B cell (primary cell): ENCODE results near the gene RIC3. TPM values are rescaled to one million over a fixed set of nuclear protein-coding genes. Genes with fewer than 3 reads are reported as not detected.

Source experiments
- ATAC-seq: fragments of 200-7000 bp; cut with Tn5 transposase; one replicate; pipeline ENCODE4 v1.10.0; 2021; ENCODE audit warnings: low read depth, mild to moderate bottlenecking, moderate number of reproducible peaks, moderate library complexity
- CTCF ChIA-PET: fragments of 350-600 bp; sonication (Branson Sonifier 250); formaldehyde crosslinking; loops from one replicate; lab custom pipeline; 2021; ENCODE audit warnings: antibody characterized with exemption, inconsistent platforms; lab: Charles Lee
- POLR2A ChIA-PET: fragments of 350-600 bp; sonication (Branson Sonifier 250); formaldehyde crosslinking; loops from one replicate; lab custom pipeline; 2021; ENCODE audit warnings: antibody characterized with exemption; lab: Charles Lee
- DNase-seq: peaks from one replicate; pipeline ENCODE4 v3.0.0; 2013
- H2AFZ ChIP-seq: 2 replicates; pipeline ENCODE4 v1.6.1; 2012; ENCODE audit warnings: mild to moderate bottlenecking, low read depth, low read length; ENCODE audit not compliant: insufficient read depth, poor library complexity, severe bottlenecking
- H3K27ac ChIP-seq, 2 donors: 1 replicate in 1 of 2; 2 replicates in 1 of 2; pipeline ENCODE4 v1.5.1; 2012 to 2013; ENCODE audit warnings: low read length in 2 of 2, mild to moderate bottlenecking in 2 of 2, moderate library complexity in 1 of 2
- H3K27me3 ChIP-seq, 4 experiments: fragments of 200-600 bp in 1 of 4; sonication (generic) in 1 of 4; replicated peaks in 1 of 4; 1 replicate in 2 of 4; 2 replicates in 2 of 4; pipeline versions ENCODE4 v1.6.1 to v1.7.0; 2013 to 2016; ENCODE audit warnings: low read length in 3 of 4, mild to moderate bottlenecking in 2 of 4, mixed read lengths in 1 of 4, moderate library complexity in 1 of 4; ENCODE audit not compliant: insufficient read depth in 4 of 4, control insufficient read depth in 3 of 4; ENCODE audit errors: control extremely low read depth in 1 of 4
- H3K36me3 ChIP-seq, 2 experiments: replicated peaks in 1 of 2; 1 replicate in 1 of 2; 2 replicates in 1 of 2; pipeline versions ENCODE4 v1.6.1 to v1.7.1; 2013; ENCODE audit warnings: low read length in 1 of 2; ENCODE audit not compliant: insufficient read depth in 2 of 2, control insufficient read depth in 1 of 2; ENCODE audit errors: control extremely low read depth in 1 of 2, extremely low read depth in 1 of 2
- H3K4me1 ChIP-seq, 2 donors: fragments of 200-600 bp in 1 of 2; sonication (generic) in 1 of 2; 1 replicate in 1 of 2; 2 replicates in 1 of 2; pipeline versions ENCODE4 v1.5.1 to v1.6.1; 2013 to 2017; ENCODE audit warnings: low read length in 2 of 2; ENCODE audit not compliant: control insufficient read depth in 2 of 2, insufficient read depth in 2 of 2
- H3K4me2 ChIP-seq: replicated peaks from 2 replicates; pipeline ENCODE3; 2012; ENCODE audit warnings: mild to moderate bottlenecking, low read depth, low read length; ENCODE audit not compliant: poor library complexity, severe bottlenecking
- H3K4me3 ChIP-seq, 5 experiments: fragments of 200-600 bp in 1 of 5; sonication (generic) in 1 of 5; 1 replicate in 3 of 5; 2 replicates in 2 of 5; pipeline versions ENCODE4 v1.5.1 to v1.7.0; 2011 to 2016; ENCODE audit warnings: low read length in 4 of 5, mild to moderate bottlenecking in 4 of 5, low read depth in 2 of 5, control low read depth in 1 of 5, moderate library complexity in 1 of 5; ENCODE audit not compliant: insufficient read depth in 1 of 5; ENCODE audit errors: control extremely low read depth in 1 of 5, extremely low read depth in 1 of 5
- H3K79me2 ChIP-seq: fragments of 200-600 bp; sonication (generic); one replicate; pipeline ENCODE4 v1.6.0; 2016; ENCODE audit warnings: low read length; ENCODE audit not compliant: control insufficient read depth, insufficient read depth
- H3K9ac ChIP-seq: fragments of 200-600 bp; sonication (generic); 2 replicates; pipeline ENCODE4 v1.6.1; 2017; ENCODE audit warnings: mild to moderate bottlenecking, low read length, moderate library complexity
- H3K9me3 ChIP-seq, 3 donors: one replicate each; pipeline versions ENCODE4 v1.6.1 to v1.7.1; 2013; ENCODE audit warnings: low read length in 2 of 3; ENCODE audit not compliant: control insufficient read depth in 2 of 3, insufficient read depth in 1 of 3; ENCODE audit errors: control extremely low read depth in 1 of 3
- H4K20me1 ChIP-seq: 2 replicates; pipeline ENCODE4 v1.6.0; 2012; ENCODE audit warnings: mild to moderate bottlenecking, low read length; ENCODE audit not compliant: insufficient read depth, control insufficient read depth, poor library complexity, severe bottlenecking
- H3K27ac Mint-ChIP-seq: one replicate; pipeline ENCODE4 v1.8.0; 2021; ENCODE audit warnings: mixed read lengths
- H3K27me3 Mint-ChIP-seq: one replicate; pipeline ENCODE4 v1.8.0; 2021; ENCODE audit warnings: mixed read lengths
- H3K4me1 Mint-ChIP-seq: one replicate; pipeline ENCODE4 v1.8.0; 2021; ENCODE audit warnings: mixed read lengths
- H3K4me3 Mint-ChIP-seq: one replicate; pipeline ENCODE4 v1.8.0; 2021; ENCODE audit warnings: mixed read lengths
- H3K9me3 Mint-ChIP-seq: one replicate; pipeline ENCODE4 v1.8.0; 2022; ENCODE audit warnings: mixed read lengths; ENCODE audit not compliant: insufficient read depth
- CTCF ChIP-seq: fragments of 200-600 bp; IDR thresholded peaks from one replicate; pipeline ENCODE4 v1.8.0; 2022; ENCODE audit warnings: antibody characterized with exemption, mild to moderate bottlenecking
- EZH2 ChIP-seq: IDR thresholded peaks from 2 replicates; pipeline ENCODE4 v1.6.1; 2012; ENCODE audit warnings: borderline replicate concordance, low read depth, mild to moderate bottlenecking, moderate library complexity, low read length; ENCODE audit not compliant: insufficient read depth, poor library complexity, severe bottlenecking
- WGBS: methylation state at CpG from one replicate; pipeline ENCODE4 v1.1.5; 2013; ENCODE audit warnings: missing lambda C conversion rate; ENCODE audit not compliant: insufficient coverage; 5-methylcytosine and 5-hydroxymethylcytosine counted together
- intact Hi-C: fragments of 100-400 bp; cut with micrococcal nuclease; formaldehyde crosslinking; loops from one replicate; pipeline ENCODE4 v1.10.0; 2022
- polyA plus RNA-seq: library from polyadenylated mRNA; depleted of rRNA; stranded (reverse); fragments of >200 nt; gene quantifications from 2 replicates; pipeline ENCODE4 v1.2.3, GENCODE V29; 2012
- total RNA-seq, 2 donors: library from RNA; stranded (reverse); fragments of 120-200 nt in 1 of 2; gene quantifications; 1 replicate in 1 of 2; 2 replicates in 1 of 2; pipeline versions ENCODE4 v1.2.3 to v1.2.4, GENCODE V29; 2013 to 2022

The RIC3 gene
- total and polyA plus RNA-seq, 2 donors (not counting 1 experiment from before 2014, with no cell fraction given) = 62.4 to 74.6 TPM

GRCh38 chr11:8058216-8058615, 110.6 kb downstream of the RIC3 start:
- no peaks in the 10 kb centered on the region for H3K9me3 Mint-ChIP-seq
- ATAC-seq (no peak), DNase-seq (no peak)
- POLR2A ChIA-PET = interaction anchor here (0.6 kb wide), 1 partner anchor 10 kb away, joined by 3 read pairs; no protein-coding TSS in a partner anchor
- H3K27ac ChIP-seq = no peak overlapping the region
- no peak overlapping the region for H3K4me2 ChIP-seq
- no peak overlapping the region for H3K9ac ChIP-seq
- no peaks in the 10 kb centered on the region for H3K9me3 ChIP-seq
- H3K27me3 ChIP-seq = peaks cover 0 to 2% (median 0%) of the 10 kb centered on the region in 4 experiments
- H3K4me1 Mint-ChIP-seq = no peaks in the 10 kb centered on the region
- CTCF ChIA-PET = interaction anchor here (1.2 kb wide), 2 partner anchors 18 to 41 kb away, joined by 3 read pairs; no protein-coding TSS in a partner anchor
- TF ChIP-seq CTCF (no peak), EZH2 (no peak)
- no peaks in the 10 kb centered on the region for H3K4me1 ChIP-seq
- H3K27me3 Mint-ChIP-seq = peaks cover 13% of the 10 kb centered on the region
- H2AFZ ChIP-seq = no peak overlapping the region
- H3K4me3 Mint-ChIP-seq = no peak overlapping the region
- H3K36me3 ChIP-seq = no peaks in the 10 kb centered on the region
- H3K79me2 ChIP-seq = no peaks in the 10 kb centered on the region
- intact Hi-C loops = no loop called here
- H4K20me1 ChIP-seq = no peaks in the 10 kb centered on the region
- H3K4me3 ChIP-seq = no peak overlapping the region
- H3K27ac Mint-ChIP-seq = no peak overlapping the region
- WGBS = 100% methylated on average over 7 of the region's 9 CpGs

DNA sequence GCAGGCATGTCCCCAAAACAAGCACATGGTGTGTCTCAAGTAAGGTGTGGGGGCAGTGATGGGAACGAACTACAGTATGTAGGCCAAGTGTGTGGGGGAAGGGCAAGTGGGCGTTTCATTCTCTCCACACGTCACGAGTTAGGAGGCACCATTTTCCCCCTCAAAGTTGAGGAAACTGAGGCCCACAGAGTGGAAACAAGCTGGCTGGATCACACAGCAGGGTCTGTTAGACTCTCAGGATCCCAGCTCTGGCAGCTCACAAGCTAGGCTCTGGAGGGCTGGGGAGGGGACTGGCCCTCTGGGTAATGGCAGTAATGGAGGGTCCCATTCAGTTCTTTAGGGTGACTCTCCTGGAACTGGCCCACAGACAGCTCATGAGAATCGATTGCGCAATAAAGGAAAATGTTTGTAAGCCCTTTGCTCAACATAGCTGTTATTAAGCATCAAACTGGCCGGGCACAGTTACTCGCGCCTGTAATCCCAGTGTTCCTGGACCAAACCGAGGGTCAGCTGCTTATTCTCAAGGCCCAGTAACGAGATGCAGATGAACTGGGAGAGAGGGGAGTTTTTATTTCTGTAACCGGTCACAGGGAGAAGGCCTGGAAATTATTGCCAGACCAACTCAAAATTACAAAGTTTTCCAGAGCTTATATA, 111.9 kb downstream of the RIC3 start:
- TF ChIP-seq EZH2 = no peak
- TF ChIP-seq CTCF = no peak
- DNase-seq = no peak
- no peak for ATAC-seq
- Histone ChIP-seq H3K9ac (no peak overlapping the region), H4K20me1 (no peaks in the 10 kb centered on the region), H3K4me2 (no peak overlapping the region), H3K36me3 (no peaks in the 10 kb centered on the region), H3K4me3 (no peak overlapping the region), H3K4me1 (no peaks in the 10 kb centered on the region), H3K79me2 (no peaks in the 10 kb centered on the region), H3K27me3 (peaks cover 0 to 2% (median 0%) of the 10 kb centered on the region in 4 experiments), H3K27ac (no peak overlapping the region), H2AFZ (no peak overlapping the region), H3K9me3 (no peaks in the 10 kb centered on the region)
- H3K4me1 Mint-ChIP-seq = no peaks in the 10 kb centered on the region
- H3K4me3 Mint-ChIP-seq = no peak overlapping the region
- POLR2A ChIA-PET = no interaction called here
- CTCF ChIA-PET = interaction anchor here (0.5 to 0.6 kb wide), 2 partner anchors 35 to 883 kb away, joined by 3 to 4 read pairs; no protein-coding TSS in a partner anchor
- intact Hi-C loops = no loop called here
- 86% methylated on average over 9 of the region's 12 CpGs for WGBS
- peaks cover 12% of the 10 kb centered on the region for H3K27me3 Mint-ChIP-seq
- no peak overlapping the region for H3K27ac Mint-ChIP-seq
- no peaks in the 10 kb centered on the region for H3K9me3 Mint-ChIP-seq
